Measurements from ENCODE around the gene MAGEB17. TPM values are rescaled to one million over a fixed set of nuclear protein-coding genes. Genes with fewer than 3 reads are reported as not detected.

The MAGEB17 gene
- total RNA-seq, 4 donors from 2014 or later: 0.50 to 2.1 (median 1.3) TPM

Other genes with a start within 250 kb of the MAGEB17 start
- 10 to 100 TPM in 3 of 4 donors, 1 to 10 TPM in 1; 7.8 to 15.0 (median 12.4) TPM for gene GRPR, start 43.9 kb upstream of the MAGEB17 start, total RNA-seq